Measurements from ENCODE around the gene NT5DC2. TPM values are rescaled to one million over a fixed set of nuclear protein-coding genes. Genes with fewer than 3 reads are reported as not detected.

The NT5DC2 gene
- total RNA-seq, 4 donors from 2014 or later = 11.6 to 29.8 (median 20.7) TPM

- TF ChIP-seq CTCF (IDR thresholded peaks at IDR 0.05; ENCODE audit: low read depth) = no peak
Observed at GRCh38 chr3:52531860-52532516, 1.7 kb downstream of the NT5DC2 start.

- no peak for TF ChIP-seq CTCF (IDR thresholded peaks at IDR 0.05; ENCODE audit: low read depth)
Observed at GRCh38 chr3:52530918-52531826, 2.5 kb downstream of the NT5DC2 start.

- no peak for TF ChIP-seq CTCF (IDR thresholded peaks at IDR 0.05; ENCODE audit: low read depth)
Observed at GRCh38 chr3:52529376-52530333, 4.0 kb downstream of the NT5DC2 start.

- TF ChIP-seq CTCF (IDR thresholded peaks at IDR 0.05; ENCODE audit: low read depth) = no peak
Observed at GRCh38 chr3:52528586-52529375, 4.9 kb downstream of the NT5DC2 start.

GRCh38 chr3:52527732-52528585 is 5.7 kb downstream of the NT5DC2 start:
- TF ChIP-seq CTCF (IDR thresholded peaks at IDR 0.05; ENCODE audit: low read depth) = no peak
